ENCODE measurements around the gene HOXB1. TPM values are rescaled to one million over a fixed set of nuclear protein-coding genes. Genes with fewer than 3 reads are reported as not detected.

Gene HOXB1
- total and polyA plus RNA-seq, 4 donors, result not detected

- TF ChIP-seq RAD21 (IDR thresholded peaks at IDR 0.05), result no peak
Observed at GRCh38 chr17:48549914-48550501, 19.2 kb upstream of the HOXB1 start (continued).

GRCh38 chr17:48549281-48549630, 18.4 kb upstream of the HOXB1 start:
- TF ChIP-seq HNF4A (conservative IDR thresholded peaks at IDR 0.05), result no peak
- TF ChIP-seq MAX (IDR thresholded peaks at IDR 0.05), result no peak
- TF ChIP-seq REST (IDR thresholded peaks at IDR 0.05), result no peak
- no peak for TF ChIP-seq RAD21 (IDR thresholded peaks at IDR 0.05)
- no peak for TF ChIP-seq RXRA (IDR thresholded peaks at IDR 0.05)
- TF ChIP-seq, protein P1, sequence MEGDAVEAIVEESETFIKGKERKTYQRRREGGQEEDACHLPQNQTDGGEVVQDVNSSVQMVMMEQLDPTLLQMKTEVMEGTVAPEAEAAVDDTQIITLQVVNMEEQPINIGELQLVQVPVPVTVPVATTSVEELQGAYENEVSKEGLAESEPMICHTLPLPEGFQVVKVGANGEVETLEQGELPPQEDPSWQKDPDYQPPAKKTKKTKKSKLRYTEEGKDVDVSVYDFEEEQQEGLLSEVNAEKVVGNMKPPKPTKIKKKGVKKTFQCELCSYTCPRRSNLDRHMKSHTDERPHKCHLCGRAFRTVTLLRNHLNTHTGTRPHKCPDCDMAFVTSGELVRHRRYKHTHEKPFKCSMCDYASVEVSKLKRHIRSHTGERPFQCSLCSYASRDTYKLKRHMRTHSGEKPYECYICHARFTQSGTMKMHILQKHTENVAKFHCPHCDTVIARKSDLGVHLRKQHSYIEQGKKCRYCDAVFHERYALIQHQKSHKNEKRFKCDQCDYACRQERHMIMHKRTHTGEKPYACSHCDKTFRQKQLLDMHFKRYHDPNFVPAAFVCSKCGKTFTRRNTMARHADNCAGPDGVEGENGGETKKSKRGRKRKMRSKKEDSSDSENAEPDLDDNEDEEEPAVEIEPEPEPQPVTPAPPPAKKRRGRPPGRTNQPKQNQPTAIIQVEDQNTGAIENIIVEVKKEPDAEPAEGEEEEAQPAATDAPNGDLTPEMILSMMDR (IDR thresholded peaks at IDR 0.05; ENCODE audit: low read depth, low read length, missing input control), result no peak
- TF ChIP-seq YY1 (IDR thresholded peaks at IDR 0.05), result no peak
- TF ChIP-seq HNF4G (IDR thresholded peaks at IDR 0.05), result no peak
- no peak for TF ChIP-seq SP1 (IDR thresholded peaks at IDR 0.05)
- TF ChIP-seq EGR1 (IDR thresholded peaks at IDR 0.05; ENCODE audit: low read depth in 2 of 2), result no peak
- TF ChIP-seq ZBTB33 (IDR thresholded peaks at IDR 0.05), result no peak
- TF ChIP-seq NR2F2 (IDR thresholded peaks at IDR 0.05), result no peak
- TF ChIP-seq JUND (IDR thresholded peaks at IDR 0.05), result no peak
- TF ChIP-seq ATF3 (IDR thresholded peaks at IDR 0.05), result no peak
- no peak for TF ChIP-seq FOXA1 (IDR thresholded peaks at IDR 0.05)
- no peak for TF ChIP-seq TAF1 (conservative IDR thresholded peaks at IDR 0.05)
- no peak for TF ChIP-seq FOXA2 (IDR thresholded peaks at IDR 0.05)
- TF ChIP-seq GABPA (IDR thresholded peaks at IDR 0.05 in 1 of 2, conservative IDR thresholded peaks at IDR 0.05 in 1 of 2), result no peak
- 50% methylated on average over 3 of the region's 3 CpGs for WGBS
- H3K27ac ChIP-seq (ENCODE audit: low read depth in 1 of 2, low read length in 2 of 2), result no peak overlapping the region

More at GRCh38 chr17:48549281-48549630, 18.4 kb upstream of the HOXB1 start:
- peaks cover 0 to 9% (median 3%) of the 10 kb centered on the region in 4 donors for H3K27me3 ChIP-seq (ENCODE audit: control insufficient read depth in 4 of 4, insufficient read depth in 4 of 4, low read length in 3 of 4)
- no peak overlapping the region for H3K4me3 ChIP-seq (ENCODE audit: low read depth in 1 of 3, low read length in 3 of 3)
- H3K36me3 ChIP-seq (ENCODE audit: control insufficient read depth in 4 of 4, insufficient read depth in 3 of 4, low read depth in 1 of 4, low read length in 3 of 4), result no peaks in the 10 kb centered on the region
- DNase-seq (ENCODE audit: low spot score), result no peak
- H3K4me1 ChIP-seq (ENCODE audit: control insufficient read depth in 4 of 4, insufficient read depth in 4 of 4, low read length in 3 of 4), result peaks cover 0 to 3% (median 0%) of the 10 kb centered on the region in 4 donors
- H3K9ac ChIP-seq (ENCODE audit: low read depth in 1 of 2, low read length in 2 of 2), result no peak overlapping the region
- H3K9me3 ChIP-seq (ENCODE audit: control insufficient read depth in 4 of 4, low read length in 3 of 4), result no peaks in the 10 kb centered on the region
